HepG2 (cell line): ENCODE results near the gene ZSCAN26. TPM values are rescaled to one million over a fixed set of nuclear protein-coding genes. Genes with fewer than 3 reads are reported as not detected.

Experiments
- CEBPG ChIP-seq: IDR thresholded peaks from 2 replicates; pipeline ENCODE4 v1.6.1; 2016
- CSRNP2 ChIP-seq: sonication (generic); formaldehyde crosslinking; conservative IDR thresholded peaks from 2 replicates; pipeline ENCODE4 v1.8.0; 2022; ENCODE audit warnings: low read depth, missing genetic modification reagents
- ELF1 ChIP-seq: sonication (generic); formaldehyde crosslinking; IDR thresholded peaks from 2 replicates; pipeline ENCODE4 v1.4.0; 2020; ENCODE audit warnings: missing genetic modification reagents
- FLYWCH1 ChIP-seq: sonication (generic); formaldehyde crosslinking; IDR thresholded peaks from 2 replicates; pipeline ENCODE4 v1.8.1; 2023; ENCODE audit warnings: mild to moderate bottlenecking, missing genetic modification reagents
- HHEX ChIP-seq: IDR thresholded peaks from 2 replicates; pipeline ENCODE4 v1.6.1; 2016; ENCODE audit warnings: control low read depth
- MED13 ChIP-seq: sonication (generic); formaldehyde crosslinking; IDR thresholded peaks from 2 replicates; pipeline ENCODE4 v1.5.0; 2020; ENCODE audit warnings: missing genetic modification reagents
- MEIS2 ChIP-seq: sonication (generic); formaldehyde crosslinking; IDR thresholded peaks from 2 replicates; pipeline ENCODE4 v1.9.0; 2021; ENCODE audit warnings: mild to moderate bottlenecking, missing genetic modification reagents
- MNT ChIP-seq: fragments of 450-650 bp; IDR thresholded peaks from 2 replicates; pipeline ENCODE4 v1.6.1; 2016
- NR2C2 ChIP-seq: sonication (generic); formaldehyde crosslinking; IDR thresholded peaks from 2 replicates; pipeline ENCODE4 v1.4.0; 2020; ENCODE audit warnings: missing genetic modification reagents, mild to moderate bottlenecking, moderate library complexity, borderline replicate concordance
- PCBP1 ChIP-seq: fragments of 200-400 bp; formaldehyde crosslinking; IDR thresholded peaks from 2 replicates; pipeline ENCODE4 v1.6.1; 2017; ENCODE audit warnings: mild to moderate bottlenecking, low read depth, low read length, borderline replicate concordance
- RXRB ChIP-seq: IDR thresholded peaks from 2 replicates; pipeline ENCODE4 v1.6.1; 2016; ENCODE audit warnings: borderline replicate concordance, missing genetic modification reagents, missing compliant biosample characterization
- SCMH1 ChIP-seq: sonication (generic); formaldehyde crosslinking; IDR thresholded peaks from 2 replicates; pipeline ENCODE4 v1.9.0; 2021; ENCODE audit warnings: missing genetic modification reagents, mild to moderate bottlenecking, borderline replicate concordance
- U2AF2 ChIP-seq: fragments of 200-400 bp; formaldehyde crosslinking; IDR thresholded peaks from 2 replicates; pipeline ENCODE4 v1.6.1; 2017; ENCODE audit warnings: low read depth, mild to moderate bottlenecking, low read length
- ZNF232 ChIP-seq: sonication (generic); formaldehyde crosslinking; IDR thresholded peaks from 2 replicates; pipeline ENCODE4 v1.4.0; 2020; ENCODE audit warnings: missing genetic modification reagents, borderline replicate concordance
- ZNF281 ChIP-seq: sonication (generic); formaldehyde crosslinking; IDR thresholded peaks from 2 replicates; pipeline ENCODE4 v1.4.0; 2020; ENCODE audit warnings: missing genetic modification reagents, borderline replicate concordance
- ZNF484 ChIP-seq: sonication (generic); formaldehyde crosslinking; IDR thresholded peaks from 2 replicates; pipeline ENCODE4 v1.5.1; 2020; ENCODE audit warnings: mild to moderate bottlenecking, low read depth, missing genetic modification reagents, borderline replicate concordance
- ZNF512B ChIP-seq: sonication (generic); formaldehyde crosslinking; IDR thresholded peaks from 2 replicates; pipeline ENCODE4 v1.5.1; 2020; ENCODE audit warnings: missing genetic modification reagents, mild to moderate bottlenecking, borderline replicate concordance
- ZNF644 ChIP-seq: IDR thresholded peaks from 2 replicates; pipeline ENCODE4 v1.6.1; 2016; ENCODE audit warnings: low read depth
- ZNF737 ChIP-seq: sonication (generic); formaldehyde crosslinking; IDR thresholded peaks from 2 replicates; pipeline ENCODE4 v1.5.0; 2020; ENCODE audit warnings: missing genetic modification reagents, mild to moderate bottlenecking, borderline replicate concordance
- ZSCAN9 ChIP-seq: IDR thresholded peaks from 2 replicates; pipeline ENCODE4 v1.6.1; 2016; ENCODE audit warnings: borderline replicate concordance
- polyA plus RNA-seq, 8 experiments: library from polyadenylated mRNA; depleted of rRNA in 3 of 8; stranded (reverse) in 7 of 8; unstranded in 1 of 8; fragments of >200 nt; fragmentation: Illumina TruSeq in 4 of 8; extraction: Trizol in 4 of 8; gene quantifications; 2 replicates each; pipeline versions ENCODE4 v1.2.1 to v1.2.3, GENCODE V29; 2011 to 2016; ENCODE audit warnings: low read depth in 4 of 8, missing spikeins in 1 of 8, mixed read lengths in 1 of 8; ENCODE audit not compliant: insufficient read depth in 1 of 8
- total RNA-seq, 5 experiments: library from RNA; depleted of rRNA; stranded (reverse); fragments of >200 nt; fragmentation: Illumina TruSeq; extraction: Trizol; gene quantifications; 2 replicates each; pipeline ENCODE4 v1.2.3, GENCODE V29; 2016; ENCODE audit warnings: low read depth in 1 of 5

Gene ZSCAN26
- total and polyA plus RNA-seq, 2 of the 13 experiments (the other 11 are each of a cell fraction or from before 2014, with no cell fraction given): 12.0 to 15.6 TPM

- TF ChIP-seq MNT (no peak), ELF1 (CRISPR knock-in tag) (peak; percentile 78), HHEX (CRISPR knock-in tag) (no peak), CSRNP2 (CRISPR knock-in tag) (no peak), RXRB (CRISPR knock-in tag) (peak; percentile 64; the same call in 1 of the 2 replicates), ZNF232 (CRISPR knock-in tag) (peak; percentile 97), ZNF484 (CRISPR knock-in tag) (no peak), NR2C2 (0 out of 2 replicates have a peak, but pooled peaks have one; percentile 52), ZNF737 (peak; percentile 67), MED13 (CRISPR knock-in tag) (no peak), ZNF281 (CRISPR knock-in tag) (peak; percentile 41; the same call in 1 of the 2 replicates), ZNF512B (peak; percentile 92; the same call in 1 of the 2 replicates), FLYWCH1 (CRISPR knock-in tag) (no peak), ZNF644 (CRISPR knock-in tag) (peak; percentile 55; the same call in 1 of the 2 replicates), U2AF2 (no peak), ZSCAN9 (peak; percentile 71), SCMH1 (no peak), MEIS2 (CRISPR knock-in tag) (no peak), PCBP1 (no peak), CEBPG (peak; percentile 46)
Measured at GRCh38 chr6:28266962-28267694, at the start of gene ZSCAN26 (continued).
